G401 (cell line): Measurements from ENCODE around the gene DGKI. TPM values are rescaled to one million over a fixed set of nuclear protein-coding genes. Genes with fewer than 3 reads are reported as not detected.

Source experiments
- DNase-seq: peaks from one replicate; pipeline ENCODE4 v3.0.0-alpha.2; 2015; ENCODE audit warnings: low spot score
- in situ Hi-C: cut with HindIII; loops from 2 replicates; pipeline ENCODE4 v1.10.0; 2016; ENCODE audit warnings: low sequenced_read_pairs, mixed read lengths
- total RNA-seq: library from RNA; depleted of rRNA; stranded (reverse); fragments of >200 nt; shearing (Covaris generic); gene quantifications from 2 replicates; pipeline ENCODE4 v1.2.3, GENCODE V29; 2014; rRNA removed

The DGKI gene
- total RNA-seq, 1 experiment from 2014 or later: not detected

DNA sequence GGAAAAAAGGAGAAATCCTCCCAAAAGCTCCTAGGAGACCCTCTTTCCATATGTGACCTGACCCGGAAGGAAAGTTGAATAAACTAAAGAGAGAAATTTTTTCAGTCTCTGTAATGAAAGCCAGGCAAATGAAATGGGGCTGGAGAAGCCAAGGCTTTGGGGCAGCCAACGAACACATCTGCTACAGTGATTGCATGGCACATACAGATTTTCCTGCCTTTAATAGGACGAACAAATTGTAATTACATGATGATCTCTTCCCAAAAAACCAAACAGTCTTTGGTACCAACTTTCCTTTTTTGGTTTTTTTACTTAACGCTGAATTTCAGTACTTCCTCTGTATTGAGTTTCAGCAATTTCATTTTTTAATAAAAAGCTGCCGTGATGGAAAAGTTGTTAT, 479.8 kb downstream of the DGKI start:
- in situ Hi-C loops: no loop called here
- DNase-seq: no peak

DNA sequence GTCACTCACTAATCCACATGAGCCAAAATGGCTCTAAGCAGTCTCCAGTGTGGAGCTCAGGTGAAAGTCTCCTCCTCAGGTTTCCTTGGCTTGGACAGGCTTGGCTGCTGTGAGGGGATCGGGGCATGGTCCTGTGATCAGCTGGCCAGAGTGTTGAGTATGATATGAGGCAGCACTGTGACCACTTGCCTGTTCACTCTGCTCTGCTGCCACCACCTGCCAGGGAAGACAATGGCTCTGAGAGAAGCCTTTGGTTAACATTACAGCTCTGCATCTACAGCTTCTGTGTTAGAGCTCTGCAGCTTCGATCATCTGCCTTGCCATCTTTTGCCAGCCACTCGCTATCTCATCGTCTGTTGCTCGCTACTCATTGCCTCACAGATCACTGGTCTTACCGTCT, 483.1 kb downstream of the DGKI start:
- in situ Hi-C loops: no loop called here

GRCh38 chr7:137360087-137360679, 486.6 kb downstream of the DGKI start:
- in situ Hi-C loops: no loop called here
- DNase-seq: no peak

More for the DNA sequence above, 483.1 kb downstream of the DGKI start:
- no peak for DNase-seq

DNA sequence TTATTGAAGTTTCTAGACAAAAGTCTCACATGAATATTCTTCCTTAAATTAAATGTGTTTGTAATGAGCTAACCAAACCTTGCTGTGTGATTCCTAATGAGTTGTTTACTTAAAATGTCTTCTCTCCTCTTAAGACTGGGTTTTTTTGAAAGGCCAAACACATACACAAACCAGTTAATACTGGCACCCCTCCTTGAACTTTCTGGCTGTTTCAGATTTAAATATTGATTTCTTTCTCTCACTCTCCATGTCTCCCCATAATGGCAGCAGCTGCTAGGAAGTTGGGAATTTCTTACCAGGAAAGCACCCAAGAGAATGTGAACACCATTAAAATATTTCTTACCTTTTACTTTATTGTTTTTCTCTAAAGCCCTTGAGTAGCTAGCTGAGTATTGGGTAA, 491.8 kb downstream of the DGKI start:
- DNase-seq: no peak
- in situ Hi-C loops: no loop called here

- in situ Hi-C loops: no loop called here
- peak; percentile 6 for DNase-seq
Measured at GRCh38 chr7:137354396-137354795, 492.4 kb downstream of the DGKI start.

GRCh38 chr7:137351941-137352340, 494.8 kb downstream of the DGKI start:
- DNase-seq: no peak
- in situ Hi-C loops: no loop called here

DNA sequence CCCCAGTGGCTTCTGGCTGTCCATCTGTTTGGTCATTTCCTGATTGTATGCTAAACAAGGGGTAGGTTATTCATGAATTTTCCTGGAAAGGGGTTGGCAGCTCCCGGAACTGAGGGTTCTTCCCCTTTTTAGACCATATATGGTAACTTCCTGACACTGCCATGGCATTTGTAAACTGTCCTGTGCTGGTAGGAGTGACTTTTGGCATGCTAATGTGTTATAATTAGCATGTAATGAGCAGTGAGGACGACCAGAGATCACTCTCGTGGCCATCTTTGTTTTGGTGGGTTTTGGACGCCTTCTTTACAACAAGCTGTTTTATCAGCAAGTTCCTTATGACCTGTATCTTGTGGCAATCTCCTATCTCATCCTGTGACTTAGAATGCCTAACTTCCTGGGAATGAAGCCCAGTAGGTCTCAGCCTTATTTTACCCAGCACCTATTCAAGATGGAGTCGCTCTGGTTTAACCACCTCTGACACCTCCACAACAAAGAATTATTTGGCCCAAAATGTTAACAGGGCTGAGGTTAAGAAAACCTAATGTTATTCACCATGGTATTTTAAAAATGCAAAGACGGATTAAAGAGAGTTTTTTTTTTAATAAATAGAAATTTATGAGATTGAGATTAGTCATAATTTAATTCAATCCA, 500.9 kb downstream of the DGKI start:
- in situ Hi-C loops: no loop called here
- no peak for DNase-seq

DNA sequence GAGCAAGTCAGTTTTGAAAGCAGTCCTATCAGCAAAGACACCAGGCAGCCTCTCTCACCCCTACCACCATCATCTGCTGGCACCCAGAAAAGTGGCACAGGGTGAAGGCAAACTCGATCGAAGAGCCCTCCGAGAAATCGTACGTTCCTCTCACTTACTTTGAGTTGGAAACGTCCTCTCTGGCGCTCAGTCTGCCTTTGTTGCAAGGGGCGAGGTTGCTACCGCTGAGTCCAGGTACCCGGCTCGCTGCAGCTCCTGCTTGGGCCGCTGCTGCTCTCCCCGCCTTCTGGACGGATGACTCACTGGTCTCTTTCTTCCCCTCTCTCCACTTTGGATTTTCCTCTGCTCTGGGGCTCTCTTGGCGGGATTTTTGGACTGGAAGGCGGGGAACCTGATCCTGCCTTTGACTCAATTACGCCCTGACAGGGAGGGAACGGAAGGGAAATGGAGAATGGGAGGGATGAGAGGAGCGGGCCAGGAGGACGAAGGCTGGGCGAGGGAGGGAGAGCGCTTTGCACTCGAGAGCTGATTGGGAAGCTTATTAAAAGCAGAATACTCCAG, 503.4 kb downstream of the DGKI start, which contains the start of gene PTN:
TSS of gene PTN (minus strand) at position 453 of the 561 bp plus-strand sequence. CDS start 88,760 bp downstream, outside the sequence.
- DNase-seq: peak; percentile 30
- in situ Hi-C loops: no loop called here

GRCh38 chr7:137342828-137343261, 503.9 kb downstream of the DGKI start:
- no peak for DNase-seq
- in situ Hi-C loops: no loop called here

GRCh38 chr7:137342265-137342664, 504.5 kb downstream of the DGKI start:
- in situ Hi-C loops: no loop called here
- DNase-seq: no peak

DNA sequence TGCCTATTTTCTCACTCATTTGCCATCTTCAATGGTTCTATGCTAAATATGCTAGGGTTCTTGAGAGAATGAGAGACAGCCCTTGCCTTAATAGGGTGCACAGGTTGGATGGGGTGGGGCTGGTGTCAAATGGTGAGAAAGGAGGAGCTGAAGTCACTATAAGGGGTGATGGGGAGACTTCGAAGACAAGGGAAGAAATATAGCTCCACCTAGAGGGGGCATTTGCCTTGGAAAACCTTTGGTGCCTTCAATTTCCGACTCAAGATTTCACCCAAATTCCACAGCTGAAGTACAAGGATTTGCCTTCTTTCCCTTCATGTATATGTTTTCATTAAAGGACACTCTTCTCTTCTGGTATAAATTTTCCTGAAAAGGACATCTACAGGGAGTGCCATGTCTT, 508.9 kb downstream of the DGKI start:
- no peak for DNase-seq
- in situ Hi-C loops: no loop called here

DNA sequence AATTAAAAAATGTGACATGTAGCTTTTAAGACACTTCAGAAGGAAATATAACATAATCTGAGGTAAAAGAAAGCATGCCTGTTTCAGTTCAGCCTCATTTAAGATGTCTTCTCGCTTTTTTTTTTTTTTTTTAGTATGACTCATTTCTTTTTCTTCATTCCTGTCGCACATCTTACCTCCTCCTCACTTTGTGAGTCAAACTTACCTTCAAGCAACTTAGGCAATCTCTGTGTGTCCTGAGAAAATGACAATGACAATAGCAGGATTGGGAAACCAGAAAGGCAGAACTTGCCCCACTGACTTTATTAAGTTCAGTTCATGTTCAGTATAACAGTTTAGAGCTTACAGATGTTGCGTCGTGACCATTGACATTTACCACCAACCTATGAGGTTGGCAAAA, 511.0 kb downstream of the DGKI start:
- DNase-seq: no peak
- in situ Hi-C loops: no loop called here

- in situ Hi-C loops: no loop called here
- DNase-seq: no peak
Measured at GRCh38 chr7:137331378-137331777, 515.4 kb downstream of the DGKI start.

Other genes with a start within 250 kb of the DGKI start
- 2.3 and 4.1 TPM in 2 replicates for gene CREB3L2, start 155.1 kb upstream of the DGKI start, total RNA-seq
- not detected in 2 replicates for gene AKR1D1, start 229.5 kb upstream of the DGKI start, total RNA-seq